HEK293 (cell line): ENCODE measurements around the gene OR11A1.

Experiments
- KLF8 ChIP-seq: fragments of 450-650 bp; formaldehyde crosslinking; IDR thresholded peaks from 2 replicates; pipeline ENCODE4 v1.5.1; 2016; ENCODE audit warnings: missing biosample characterization, missing genetic modification characterization
- SALL2 ChIP-seq: fragments of 450-650 bp; formaldehyde crosslinking; IDR thresholded peaks from 2 replicates; pipeline ENCODE4 v1.5.0; 2017; ENCODE audit warnings: missing biosample characterization, mild to moderate bottlenecking, missing genetic modification characterization, borderline replicate concordance
- TRIM28 ChIP-seq: IDR thresholded peaks from 2 replicates; pipeline ENCODE4 v1.6.1; 2011; ENCODE audit warnings: low read length, control low read depth, borderline replicate concordance
- ZBTB20 ChIP-seq: fragments of 450-650 bp; formaldehyde crosslinking; IDR thresholded peaks from 2 replicates; pipeline ENCODE4 v1.5.1; 2016; ENCODE audit warnings: missing biosample characterization, missing genetic modification characterization
- ZFHX2 ChIP-seq: fragments of 450-650 bp; formaldehyde crosslinking; conservative IDR thresholded peaks from 2 replicates; pipeline ENCODE4 v1.5.1; 2016; ENCODE audit warnings: missing biosample characterization, missing genetic modification characterization
- ZFP37 ChIP-seq: fragments of 450-650 bp; formaldehyde crosslinking; IDR thresholded peaks from 2 replicates; pipeline ENCODE4 v1.5.1; 2016; ENCODE audit warnings: missing biosample characterization, missing genetic modification characterization
- ZNF121 ChIP-seq: fragments of 450-650 bp; formaldehyde crosslinking; IDR thresholded peaks from 2 replicates; pipeline ENCODE4 v1.5.1; 2016; ENCODE audit warnings: missing biosample characterization, missing genetic modification characterization
- ZNF157 ChIP-seq: fragments of 450-650 bp; formaldehyde crosslinking; IDR thresholded peaks from 2 replicates; pipeline ENCODE4 v1.5.1; 2016; ENCODE audit warnings: missing biosample characterization, missing genetic modification characterization
- ZNF221 ChIP-seq: fragments of 450-650 bp; formaldehyde crosslinking; IDR thresholded peaks from 2 replicates; pipeline ENCODE4 v1.5.1; 2017; ENCODE audit warnings: missing biosample characterization, missing genetic modification characterization, borderline replicate concordance
- ZNF768 ChIP-seq: fragments of 450-650 bp; formaldehyde crosslinking; IDR thresholded peaks from 2 replicates; pipeline ENCODE4 v1.5.1; 2018; ENCODE audit warnings: missing biosample characterization, mild to moderate bottlenecking, missing genetic modification characterization
- TF ChIP-seq, protein P1 (sequence below): fragments of 450-650 bp; formaldehyde crosslinking; IDR thresholded peaks from 2 replicates; pipeline ENCODE4 v1.5.1; 2016; ENCODE audit warnings: missing biosample characterization, missing genetic modification characterization
- TF ChIP-seq, protein P2 (sequence below): fragments of 450-650 bp; formaldehyde crosslinking; IDR thresholded peaks from 2 replicates; pipeline ENCODE4 v1.5.1; 2016; ENCODE audit warnings: missing biosample characterization, missing genetic modification characterization, low read depth
- TF ChIP-seq, protein P3 (sequence below): fragments of 450-650 bp; formaldehyde crosslinking; IDR thresholded peaks from 2 replicates; pipeline ENCODE4 v1.5.1; 2016; ENCODE audit warnings: missing biosample characterization, missing genetic modification characterization
- TF ChIP-seq, protein P4 (sequence below): fragments of 450-650 bp; formaldehyde crosslinking; IDR thresholded peaks from 2 replicates; pipeline ENCODE4 v1.5.1; 2016; ENCODE audit warnings: missing biosample characterization, missing genetic modification characterization

DNA sequence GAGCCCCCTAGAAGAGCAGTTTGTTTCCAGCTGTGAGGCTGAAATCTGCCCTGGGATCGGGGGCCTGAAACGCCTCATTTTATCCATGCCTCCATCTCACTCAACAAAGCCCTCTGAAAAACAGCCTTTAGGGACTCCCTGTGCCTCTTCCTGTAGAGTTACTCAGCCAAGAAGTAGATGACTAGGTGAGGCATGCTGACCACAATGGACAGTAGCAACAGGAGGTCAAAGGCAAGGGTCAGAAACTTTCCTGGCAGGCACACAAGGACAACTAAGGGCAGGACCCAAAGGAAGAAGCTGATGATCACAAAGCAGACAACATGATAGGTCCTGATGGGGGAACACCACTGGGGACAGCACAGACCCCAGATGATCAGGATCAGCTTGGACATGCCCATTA lies 18.1 kb upstream of the OR11A1 start:
- TF ChIP-seq, protein P1, sequence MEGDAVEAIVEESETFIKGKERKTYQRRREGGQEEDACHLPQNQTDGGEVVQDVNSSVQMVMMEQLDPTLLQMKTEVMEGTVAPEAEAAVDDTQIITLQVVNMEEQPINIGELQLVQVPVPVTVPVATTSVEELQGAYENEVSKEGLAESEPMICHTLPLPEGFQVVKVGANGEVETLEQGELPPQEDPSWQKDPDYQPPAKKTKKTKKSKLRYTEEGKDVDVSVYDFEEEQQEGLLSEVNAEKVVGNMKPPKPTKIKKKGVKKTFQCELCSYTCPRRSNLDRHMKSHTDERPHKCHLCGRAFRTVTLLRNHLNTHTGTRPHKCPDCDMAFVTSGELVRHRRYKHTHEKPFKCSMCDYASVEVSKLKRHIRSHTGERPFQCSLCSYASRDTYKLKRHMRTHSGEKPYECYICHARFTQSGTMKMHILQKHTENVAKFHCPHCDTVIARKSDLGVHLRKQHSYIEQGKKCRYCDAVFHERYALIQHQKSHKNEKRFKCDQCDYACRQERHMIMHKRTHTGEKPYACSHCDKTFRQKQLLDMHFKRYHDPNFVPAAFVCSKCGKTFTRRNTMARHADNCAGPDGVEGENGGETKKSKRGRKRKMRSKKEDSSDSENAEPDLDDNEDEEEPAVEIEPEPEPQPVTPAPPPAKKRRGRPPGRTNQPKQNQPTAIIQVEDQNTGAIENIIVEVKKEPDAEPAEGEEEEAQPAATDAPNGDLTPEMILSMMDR (tag by site-specific recombination): no peak
- TF ChIP-seq ZNF221 (tag by site-specific recombination) (no peak), KLF8 (tag by site-specific recombination) (no peak), SALL2 (tag by site-specific recombination) (no peak), ZNF768 (no peak), ZNF157 (tag by site-specific recombination) (no peak), ZNF121 (tag by site-specific recombination) (no peak), ZBTB20 (tag by site-specific recombination) (no peak), TRIM28 (no peak), ZFHX2 (no peak), ZFP37 (tag by site-specific recombination) (no peak)
- TF ChIP-seq, protein P2, sequence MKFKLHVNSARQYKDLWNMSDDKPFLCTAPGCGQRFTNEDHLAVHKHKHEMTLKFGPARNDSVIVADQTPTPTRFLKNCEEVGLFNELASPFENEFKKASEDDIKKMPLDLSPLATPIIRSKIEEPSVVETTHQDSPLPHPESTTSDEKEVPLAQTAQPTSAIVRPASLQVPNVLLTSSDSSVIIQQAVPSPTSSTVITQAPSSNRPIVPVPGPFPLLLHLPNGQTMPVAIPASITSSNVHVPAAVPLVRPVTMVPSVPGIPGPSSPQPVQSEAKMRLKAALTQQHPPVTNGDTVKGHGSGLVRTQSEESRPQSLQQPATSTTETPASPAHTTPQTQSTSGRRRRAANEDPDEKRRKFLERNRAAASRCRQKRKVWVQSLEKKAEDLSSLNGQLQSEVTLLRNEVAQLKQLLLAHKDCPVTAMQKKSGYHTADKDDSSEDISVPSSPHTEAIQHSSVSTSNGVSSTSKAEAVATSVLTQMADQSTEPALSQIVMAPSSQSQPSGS (tag by site-specific recombination): no peak
- TF ChIP-seq, protein P3, sequence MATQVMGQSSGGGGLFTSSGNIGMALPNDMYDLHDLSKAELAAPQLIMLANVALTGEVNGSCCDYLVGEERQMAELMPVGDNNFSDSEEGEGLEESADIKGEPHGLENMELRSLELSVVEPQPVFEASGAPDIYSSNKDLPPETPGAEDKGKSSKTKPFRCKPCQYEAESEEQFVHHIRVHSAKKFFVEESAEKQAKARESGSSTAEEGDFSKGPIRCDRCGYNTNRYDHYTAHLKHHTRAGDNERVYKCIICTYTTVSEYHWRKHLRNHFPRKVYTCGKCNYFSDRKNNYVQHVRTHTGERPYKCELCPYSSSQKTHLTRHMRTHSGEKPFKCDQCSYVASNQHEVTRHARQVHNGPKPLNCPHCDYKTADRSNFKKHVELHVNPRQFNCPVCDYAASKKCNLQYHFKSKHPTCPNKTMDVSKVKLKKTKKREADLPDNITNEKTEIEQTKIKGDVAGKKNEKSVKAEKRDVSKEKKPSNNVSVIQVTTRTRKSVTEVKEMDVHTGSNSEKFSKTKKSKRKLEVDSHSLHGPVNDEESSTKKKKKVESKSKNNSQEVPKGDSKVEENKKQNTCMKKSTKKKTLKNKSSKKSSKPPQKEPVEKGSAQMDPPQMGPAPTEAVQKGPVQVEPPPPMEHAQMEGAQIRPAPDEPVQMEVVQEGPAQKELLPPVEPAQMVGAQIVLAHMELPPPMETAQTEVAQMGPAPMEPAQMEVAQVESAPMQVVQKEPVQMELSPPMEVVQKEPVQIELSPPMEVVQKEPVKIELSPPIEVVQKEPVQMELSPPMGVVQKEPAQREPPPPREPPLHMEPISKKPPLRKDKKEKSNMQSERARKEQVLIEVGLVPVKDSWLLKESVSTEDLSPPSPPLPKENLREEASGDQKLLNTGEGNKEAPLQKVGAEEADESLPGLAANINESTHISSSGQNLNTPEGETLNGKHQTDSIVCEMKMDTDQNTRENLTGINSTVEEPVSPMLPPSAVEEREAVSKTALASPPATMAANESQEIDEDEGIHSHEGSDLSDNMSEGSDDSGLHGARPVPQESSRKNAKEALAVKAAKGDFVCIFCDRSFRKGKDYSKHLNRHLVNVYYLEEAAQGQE (tag by site-specific recombination): no peak
- TF ChIP-seq, protein P4, sequence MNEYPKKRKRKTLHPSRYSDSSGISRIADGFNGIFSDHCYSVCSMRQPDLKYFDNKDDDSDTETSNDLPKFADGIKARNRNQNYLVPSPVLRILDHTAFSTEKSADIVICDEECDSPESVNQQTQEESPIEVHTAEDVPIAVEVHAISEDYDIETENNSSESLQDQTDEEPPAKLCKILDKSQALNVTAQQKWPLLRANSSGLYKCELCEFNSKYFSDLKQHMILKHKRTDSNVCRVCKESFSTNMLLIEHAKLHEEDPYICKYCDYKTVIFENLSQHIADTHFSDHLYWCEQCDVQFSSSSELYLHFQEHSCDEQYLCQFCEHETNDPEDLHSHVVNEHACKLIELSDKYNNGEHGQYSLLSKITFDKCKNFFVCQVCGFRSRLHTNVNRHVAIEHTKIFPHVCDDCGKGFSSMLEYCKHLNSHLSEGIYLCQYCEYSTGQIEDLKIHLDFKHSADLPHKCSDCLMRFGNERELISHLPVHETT: no peak
